H1 (cell line): ENCODE results near the gene MSH5. TPM values are rescaled to one million over a fixed set of nuclear protein-coding genes. Genes with fewer than 3 reads are reported as not detected.

Source experiments
- ASH2L ChIP-seq: fragments of 200-600, 300-600 bp; sonication (generic); IDR thresholded peaks from one replicate; pipeline ENCODE4 v1.7.1; 2017; ENCODE audit warnings: low read length
- ATF2 ChIP-seq: IDR thresholded peaks from 2 replicates; pipeline ENCODE4 v1.6.1; 2012; ENCODE audit warnings: low read length, inconsistent platforms
- BACH1 ChIP-seq: IDR thresholded peaks from 2 replicates; pipeline ENCODE4 v1.6.1; 2012; ENCODE audit warnings: low read length, improper control_type of control experiment
- CHD7 ChIP-seq: fragments of 300-600 bp; sonication (generic); IDR thresholded peaks from 2 replicates; pipeline ENCODE4 v1.7.1; 2012; ENCODE audit warnings: low read length, moderate library complexity, mild to moderate bottlenecking, inconsistent platforms; ENCODE audit not compliant: insufficient replicate concordance
- KDM4A ChIP-seq: IDR thresholded peaks from one replicate; pipeline ENCODE4 v1.7.1; 2012; ENCODE audit warnings: low read depth, mild to moderate bottlenecking, moderate library complexity, low read length, inconsistent platforms; ENCODE audit not compliant: severe bottlenecking
- KDM5A ChIP-seq: fragments of 200-600 bp; IDR thresholded peaks from 2 replicates; pipeline ENCODE4 v1.7.1; 2012; ENCODE audit warnings: mild to moderate bottlenecking, low read length, inconsistent platforms, mixed read lengths
- USF2 ChIP-seq: IDR thresholded peaks from 2 replicates; pipeline ENCODE4 v1.6.1; 2011; ENCODE audit warnings: low read length, improper control_type of control experiment
- ZNF274 ChIP-seq: IDR thresholded peaks from 2 replicates; pipeline ENCODE4 v1.7.0; 2012; ENCODE audit warnings: low read length, borderline replicate concordance; ENCODE audit errors: extremely low read depth
- polyA plus RNA-seq, 7 experiments: library from polyadenylated mRNA; depleted of rRNA in 3 of 7; stranded (reverse) in 5 of 7; unstranded in 2 of 7; fragments of >200 nt in 5 of 7; fragments of 200-250 nt in 2 of 7; gene quantifications; 1 replicate in 5 of 7; 2 replicates in 1 of 7; 4 replicates in 1 of 7; pipeline versions ENCODE4 v1.2.1 to v1.2.3, GENCODE V29; 2011 to 2013; ENCODE audit warnings: missing spikeins in 2 of 7, mixed read lengths in 2 of 7
- total RNA-seq: library from RNA; stranded (reverse); fragmentation: NEBNext Ultra II Directional; extraction: Animal tissue kit (Norgen Biotek cat#: 25700); gene quantifications from 2 replicates; pipeline ENCODE4 v1.2.1, GENCODE V29; 2021

Gene MSH5
- total and polyA plus RNA-seq, 2 of the 8 experiments (the other 6 are each of a cell fraction or from before 2014, with no cell fraction given), result 25.3 to 26.5 TPM

GRCh38 chr6:31727034-31727716, 12.6 kb upstream of the MSH5 start (continued):
- TF ChIP-seq CHD7 (no peak), BACH1 (no peak), KDM4A (no peak), ZNF274 (no peak), KDM5A (no peak), ATF2 (no peak), ASH2L (no peak), USF2 (no peak)
